WI38 (cell line): Measurements from ENCODE around the gene ADAM15.

Source experiments
- H3K4me3 ChIP-seq: 2 replicates; pipeline ENCODE4 v1.5.1; 2011; ENCODE audit warnings: low read depth, mild to moderate bottlenecking, control low read depth, low read length
- TF ChIP-seq, protein P1 (sequence below): IDR thresholded peaks from 2 replicates; pipeline ENCODE4 v1.5.1; 2012; ENCODE audit warnings: low read depth, mild to moderate bottlenecking, control low read depth, low read length

ADAM15 gene

DNA sequence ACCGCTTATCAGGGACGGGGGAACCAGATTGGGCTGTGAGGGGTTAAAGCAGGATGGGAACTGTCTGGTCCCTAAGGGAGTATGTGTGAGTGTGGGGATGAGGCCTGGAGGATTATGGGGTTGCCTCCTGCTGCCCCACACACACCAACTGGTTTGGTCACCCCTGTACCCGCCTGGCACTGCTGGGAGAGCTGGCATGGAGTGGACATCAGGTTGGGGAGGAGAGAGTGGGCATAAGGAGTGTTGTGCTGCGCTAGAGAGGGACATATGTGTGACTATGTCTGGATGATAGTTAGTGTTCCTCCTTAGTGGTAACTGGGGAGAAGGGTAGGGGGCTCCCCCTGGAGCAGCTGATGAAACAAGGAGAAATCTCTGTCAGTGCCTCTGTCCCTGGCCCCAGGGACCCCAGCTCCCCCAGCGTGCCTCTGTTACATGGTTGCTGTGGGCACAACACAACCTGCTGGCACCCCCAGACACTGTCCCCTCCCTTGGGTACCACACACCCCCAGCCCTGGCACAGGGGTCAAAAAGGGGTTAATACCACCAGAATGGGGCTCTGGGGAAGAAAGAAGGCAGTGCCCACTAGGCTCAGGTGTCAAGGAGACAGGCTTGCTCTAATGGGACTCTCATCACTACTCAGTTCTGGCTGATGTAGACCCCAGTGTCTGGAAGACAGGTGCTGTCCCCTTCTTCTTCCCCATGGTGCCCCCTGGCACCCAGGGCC lies 46.6 kb upstream of the ADAM15 start:
- H3K4me3 ChIP-seq = peak overlapping the region; percentile 87
- TF ChIP-seq, protein P1, sequence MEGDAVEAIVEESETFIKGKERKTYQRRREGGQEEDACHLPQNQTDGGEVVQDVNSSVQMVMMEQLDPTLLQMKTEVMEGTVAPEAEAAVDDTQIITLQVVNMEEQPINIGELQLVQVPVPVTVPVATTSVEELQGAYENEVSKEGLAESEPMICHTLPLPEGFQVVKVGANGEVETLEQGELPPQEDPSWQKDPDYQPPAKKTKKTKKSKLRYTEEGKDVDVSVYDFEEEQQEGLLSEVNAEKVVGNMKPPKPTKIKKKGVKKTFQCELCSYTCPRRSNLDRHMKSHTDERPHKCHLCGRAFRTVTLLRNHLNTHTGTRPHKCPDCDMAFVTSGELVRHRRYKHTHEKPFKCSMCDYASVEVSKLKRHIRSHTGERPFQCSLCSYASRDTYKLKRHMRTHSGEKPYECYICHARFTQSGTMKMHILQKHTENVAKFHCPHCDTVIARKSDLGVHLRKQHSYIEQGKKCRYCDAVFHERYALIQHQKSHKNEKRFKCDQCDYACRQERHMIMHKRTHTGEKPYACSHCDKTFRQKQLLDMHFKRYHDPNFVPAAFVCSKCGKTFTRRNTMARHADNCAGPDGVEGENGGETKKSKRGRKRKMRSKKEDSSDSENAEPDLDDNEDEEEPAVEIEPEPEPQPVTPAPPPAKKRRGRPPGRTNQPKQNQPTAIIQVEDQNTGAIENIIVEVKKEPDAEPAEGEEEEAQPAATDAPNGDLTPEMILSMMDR = no peak

DNA sequence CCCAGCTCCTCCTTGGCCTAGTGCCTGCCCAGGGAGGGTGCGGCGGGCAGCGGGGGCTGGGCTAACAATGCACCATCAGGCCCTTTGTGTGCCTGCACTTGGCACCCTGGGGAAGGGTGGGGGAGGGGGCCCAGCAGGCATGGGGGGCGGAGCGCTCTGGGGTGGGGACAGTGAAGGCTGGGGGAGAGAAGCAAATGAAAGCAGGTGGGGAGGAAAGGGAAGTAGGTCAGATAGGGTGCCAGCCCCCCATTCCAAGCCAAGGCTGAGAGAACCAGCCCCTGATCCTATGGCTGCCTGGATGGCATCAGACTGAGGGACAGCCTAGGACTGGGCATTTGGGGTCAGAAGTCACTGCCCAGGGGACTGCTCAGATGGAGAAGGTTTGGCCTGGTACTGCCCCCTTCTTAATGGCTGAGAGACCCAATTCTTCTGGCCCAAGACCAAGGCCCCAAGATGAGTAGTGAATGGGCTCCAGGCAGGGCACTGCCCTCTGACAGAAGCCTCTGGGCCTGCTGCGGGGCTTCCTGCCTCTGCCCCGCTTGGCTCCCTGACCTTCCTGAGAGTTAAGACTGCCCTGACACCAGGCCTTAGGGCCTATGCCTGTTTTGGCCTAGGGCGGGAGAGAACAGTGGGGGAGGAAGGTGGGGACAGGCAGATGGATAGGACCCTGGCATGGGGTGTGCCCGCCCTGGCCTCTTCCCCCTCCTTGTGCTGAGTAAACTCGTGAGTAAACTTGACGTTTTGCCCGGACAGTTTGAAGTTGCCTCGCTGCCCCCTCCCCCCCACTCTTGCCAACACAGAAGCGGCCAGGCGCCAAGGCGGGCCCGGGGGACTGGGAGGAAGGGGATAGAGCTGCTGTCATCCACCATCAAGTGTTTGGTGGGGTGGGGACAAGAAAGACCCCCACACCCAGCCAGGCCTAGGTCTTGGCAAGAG lies 45.8 kb upstream of the ADAM15 start:
- TF ChIP-seq, protein P1 = no peak
- no peak overlapping the region for H3K4me3 ChIP-seq

DNA sequence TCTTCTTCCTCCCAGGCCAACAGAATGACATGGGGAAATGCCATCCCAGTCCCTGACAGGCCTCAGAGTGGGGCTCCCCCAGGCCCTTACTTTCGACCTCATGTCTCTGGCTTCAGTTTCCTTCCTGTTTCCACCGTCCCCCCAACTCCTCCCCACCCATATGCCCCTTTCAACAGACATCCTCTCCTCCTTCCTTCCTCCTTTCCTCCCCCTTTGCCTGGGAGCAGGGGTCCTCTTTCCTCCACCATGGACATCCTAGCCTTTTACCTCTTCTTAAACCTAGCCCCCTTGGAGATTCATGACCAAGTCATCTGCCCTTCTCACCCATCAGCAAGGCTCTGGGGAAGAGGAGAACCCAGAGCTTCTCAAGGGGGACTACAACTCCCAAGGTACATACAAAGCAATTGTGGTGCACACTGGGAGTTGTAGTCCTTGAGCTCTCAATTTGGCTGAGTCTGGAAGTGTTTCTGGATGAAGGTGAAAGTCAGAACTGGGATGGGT lies 44.5 kb upstream of the ADAM15 start:
- H3K4me3 ChIP-seq = no peak overlapping the region
- TF ChIP-seq, protein P1 = no peak

DNA sequence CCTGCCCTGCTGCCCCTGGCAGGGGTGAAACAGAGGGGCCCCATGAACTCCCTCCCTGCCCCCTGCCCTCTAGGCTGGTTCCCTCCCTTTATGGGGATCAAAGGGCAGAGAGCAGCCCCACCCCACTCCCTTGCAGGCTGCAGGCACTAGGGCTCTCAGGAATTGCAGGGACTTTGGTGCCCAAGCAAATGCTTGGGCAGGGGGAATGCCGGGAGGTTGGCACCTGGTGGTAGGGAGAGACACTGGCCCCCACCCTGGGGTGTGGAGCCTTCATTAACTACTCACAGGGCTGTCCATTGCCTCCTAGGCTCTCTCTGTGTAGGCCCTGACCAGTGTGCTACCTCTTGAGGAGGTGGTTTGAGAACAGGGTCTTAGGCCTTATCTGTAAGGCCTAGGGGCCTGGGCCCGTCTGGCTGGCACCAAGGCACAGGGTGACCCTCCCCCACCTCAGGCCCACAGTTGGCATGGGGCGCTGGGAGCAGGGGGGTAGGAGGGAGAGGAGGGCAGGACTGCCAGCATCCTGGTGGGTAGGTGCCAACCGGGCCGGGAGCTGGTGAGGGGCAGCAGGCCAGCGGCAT lies 43.8 kb upstream of the ADAM15 start:
- TF ChIP-seq, protein P1 = no peak
- H3K4me3 ChIP-seq = no peak overlapping the region

DNA sequence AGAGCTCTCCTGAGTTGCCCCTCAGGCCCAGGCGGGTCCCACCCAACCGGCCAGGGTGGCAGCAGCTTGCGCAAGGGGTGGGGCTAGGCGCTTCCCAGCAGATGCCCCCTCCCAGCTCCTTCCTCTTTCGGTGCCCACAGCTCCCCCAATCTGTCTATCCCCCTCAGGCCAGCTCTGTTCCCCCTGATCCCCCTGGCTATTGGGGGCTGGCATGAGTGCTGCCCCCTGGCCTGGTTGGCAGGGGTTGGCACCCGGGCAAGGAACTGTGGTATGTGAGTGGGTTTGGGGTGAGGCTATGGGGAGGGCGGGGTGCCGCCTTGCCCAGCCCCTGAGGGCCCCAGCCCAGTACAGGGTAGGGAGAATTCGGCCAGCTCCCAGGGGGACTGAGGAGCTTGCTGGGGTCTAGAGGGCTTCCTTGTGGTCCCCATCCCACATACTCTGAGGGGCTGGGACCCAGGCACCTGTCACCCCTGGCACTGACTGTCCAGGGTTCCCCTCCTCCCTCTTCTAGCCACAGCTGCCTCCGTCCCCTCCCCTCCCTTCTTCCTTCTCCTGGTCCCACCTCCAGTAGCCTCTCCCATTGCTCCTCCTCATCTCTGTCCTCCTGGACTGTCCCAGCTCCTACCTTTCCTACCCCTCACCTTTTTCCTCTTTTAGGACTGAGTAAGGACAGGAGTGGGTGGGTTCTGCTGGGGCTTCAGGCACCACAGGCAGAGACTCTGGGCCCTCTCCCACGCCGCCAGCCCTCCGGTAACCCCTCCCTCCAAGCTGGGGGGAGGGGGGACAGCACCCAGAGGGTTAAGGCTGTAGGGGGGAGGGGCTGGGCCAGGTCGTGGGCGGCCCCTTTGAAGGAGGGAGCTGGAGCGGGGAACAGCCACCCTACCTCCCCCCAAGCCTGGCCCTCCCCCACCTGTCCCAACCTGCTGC lies 42.8 kb upstream of the ADAM15 start:
- no peak overlapping the region for H3K4me3 ChIP-seq
- TF ChIP-seq, protein P1 = no peak

DNA sequence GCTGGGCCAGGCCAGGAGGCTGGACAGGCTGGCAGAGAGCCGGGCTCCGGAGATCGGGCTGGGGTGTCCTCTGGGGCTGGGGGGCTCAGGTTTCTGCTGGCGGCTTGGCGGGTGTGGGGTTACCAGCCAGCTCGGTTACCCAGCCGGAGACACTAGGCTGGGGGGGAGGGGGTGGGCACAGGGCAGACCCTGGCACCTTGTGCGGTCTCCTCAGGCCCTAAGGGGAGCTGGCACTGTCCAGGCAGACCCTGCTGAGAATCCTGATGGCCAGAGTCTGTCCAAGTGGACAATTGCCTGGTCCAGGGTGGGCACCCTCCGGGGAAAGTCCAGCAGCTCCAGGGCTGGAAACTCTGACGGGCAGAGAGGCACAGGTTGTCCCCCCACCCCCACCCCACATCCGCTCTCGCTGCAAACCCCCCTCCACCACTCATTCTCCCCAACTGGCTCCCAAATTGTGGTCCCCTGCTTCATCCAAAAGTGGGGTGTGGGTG lies 41.9 kb upstream of the ADAM15 start:
- TF ChIP-seq, protein P1 = no peak

More for the DNA sequence above, 41.9 kb upstream of the ADAM15 start:
- no peak overlapping the region for H3K4me3 ChIP-seq
